HepG2 (cell line): ENCODE measurements around the gene BAG5. TPM values are rescaled to one million over a fixed set of nuclear protein-coding genes. Genes with fewer than 3 reads are reported as not detected.

Experiments used
- ATF5 ChIP-seq: sonication (generic); formaldehyde crosslinking; IDR thresholded peaks from 2 replicates; pipeline ENCODE4 v1.4.0; 2020; ENCODE audit warnings: mild to moderate bottlenecking, low read depth, missing genetic modification reagents
- DNMT1 ChIP-seq: sonication (generic); formaldehyde crosslinking; IDR thresholded peaks from 2 replicates; pipeline ENCODE4 v1.5.1; 2020; ENCODE audit warnings: mild to moderate bottlenecking, missing genetic modification reagents
- DPF2 ChIP-seq: sonication (generic); formaldehyde crosslinking; IDR thresholded peaks from 2 replicates; pipeline ENCODE4 v1.4.0; 2020; ENCODE audit warnings: mild to moderate bottlenecking, low read depth, missing genetic modification reagents, borderline replicate concordance
- EEA1 ChIP-seq: sonication (generic); formaldehyde crosslinking; IDR thresholded peaks from 2 replicates; pipeline ENCODE4 v1.5.1; 2020; ENCODE audit warnings: mild to moderate bottlenecking, missing genetic modification reagents, borderline replicate concordance
- ELF1 ChIP-seq: sonication (generic); formaldehyde crosslinking; IDR thresholded peaks from 2 replicates; pipeline ENCODE4 v1.4.0; 2020; ENCODE audit warnings: missing genetic modification reagents
- GLMP ChIP-seq: sonication (generic); formaldehyde crosslinking; IDR thresholded peaks from 2 replicates; pipeline ENCODE4 v1.9.0; 2021; ENCODE audit warnings: missing genetic modification reagents, mild to moderate bottlenecking, borderline replicate concordance
- GPBP1L1 ChIP-seq: sonication (generic); formaldehyde crosslinking; IDR thresholded peaks from 2 replicates; pipeline ENCODE4 v1.5.0; 2020; ENCODE audit warnings: mild to moderate bottlenecking, missing genetic modification reagents
- HCFC1 ChIP-seq: fragments of 150-350 bp; IDR thresholded peaks from 2 replicates; pipeline ENCODE4 v1.6.1; 2014; ENCODE audit warnings: low read depth, low read length
- KDM4B ChIP-seq: sonication (generic); formaldehyde crosslinking; IDR thresholded peaks from 2 replicates; pipeline ENCODE4 v1.4.0; 2020; ENCODE audit warnings: missing genetic modification reagents
- MXD3 ChIP-seq: IDR thresholded peaks from 2 replicates; pipeline ENCODE4 v1.6.1; 2016; ENCODE audit warnings: mild to moderate bottlenecking, missing biosample characterization, missing genetic modification reagents
- NBN ChIP-seq: fragments of 450-650 bp; conservative IDR thresholded peaks from 2 replicates; pipeline ENCODE4 v1.6.1; 2017
- NFATC3 ChIP-seq: sonication (generic); formaldehyde crosslinking; IDR thresholded peaks from 2 replicates; pipeline ENCODE4 v1.5.1; 2020; ENCODE audit warnings: mild to moderate bottlenecking, missing genetic modification reagents
- NFKBIZ ChIP-seq: IDR thresholded peaks from 2 replicates; pipeline ENCODE4 v1.6.1; 2018; ENCODE audit warnings: missing genetic modification reagents, missing compliant biosample characterization
- PBX2 ChIP-seq: IDR thresholded peaks from 2 replicates; pipeline ENCODE4 v1.6.1; 2016; ENCODE audit warnings: control low read depth
- PCBP1 ChIP-seq: fragments of 200-400 bp; formaldehyde crosslinking; IDR thresholded peaks from 2 replicates; pipeline ENCODE4 v1.6.1; 2017; ENCODE audit warnings: mild to moderate bottlenecking, low read depth, low read length, borderline replicate concordance
- POLR2AphosphoS2 ChIP-seq: IDR thresholded peaks from 2 replicates; pipeline ENCODE4 v1.6.1; 2011; ENCODE audit warnings: low read depth, low read length, improper control_type of control experiment
- TARDBP ChIP-seq: sonication (generic); formaldehyde crosslinking; IDR thresholded peaks from 2 replicates; pipeline ENCODE4 v1.8.0; 2022; ENCODE audit warnings: mild to moderate bottlenecking, missing genetic modification reagents
- WIZ ChIP-seq: sonication (generic); formaldehyde crosslinking; IDR thresholded peaks from 2 replicates; pipeline ENCODE4 v1.5.1; 2020; ENCODE audit warnings: mild to moderate bottlenecking, missing genetic modification reagents
- ZBTB3 ChIP-seq: sonication (generic); formaldehyde crosslinking; IDR thresholded peaks from 2 replicates; pipeline ENCODE4 v1.4.0; 2020; ENCODE audit warnings: low read depth, mild to moderate bottlenecking, moderate library complexity, missing genetic modification reagents, borderline replicate concordance
- ZNF281 ChIP-seq: sonication (generic); formaldehyde crosslinking; IDR thresholded peaks from 2 replicates; pipeline ENCODE4 v1.4.0; 2020; ENCODE audit warnings: missing genetic modification reagents, borderline replicate concordance
- ZNF343 ChIP-seq: sonication (generic); formaldehyde crosslinking; IDR thresholded peaks from 2 replicates; pipeline ENCODE4 v1.4.0; 2020; ENCODE audit warnings: mild to moderate bottlenecking, missing genetic modification reagents
- ZNF451 ChIP-seq: sonication (generic); formaldehyde crosslinking; IDR thresholded peaks from 2 replicates; pipeline ENCODE4 v1.5.0; 2020; ENCODE audit warnings: mild to moderate bottlenecking, missing genetic modification reagents
- ZSCAN31 ChIP-seq: sonication (generic); formaldehyde crosslinking; IDR thresholded peaks from 2 replicates; pipeline ENCODE4 v1.5.0; 2020; ENCODE audit warnings: low read depth, mild to moderate bottlenecking, missing genetic modification reagents
- polyA plus RNA-seq, 8 experiments: library from polyadenylated mRNA; depleted of rRNA in 3 of 8; stranded (reverse) in 7 of 8; unstranded in 1 of 8; fragments of >200 nt; fragmentation: Illumina TruSeq in 4 of 8; extraction: Trizol in 4 of 8; gene quantifications; 2 replicates each; pipeline versions ENCODE4 v1.2.1 to v1.2.3, GENCODE V29; 2011 to 2016; ENCODE audit warnings: low read depth in 4 of 8, missing spikeins in 1 of 8, mixed read lengths in 1 of 8; ENCODE audit not compliant: insufficient read depth in 1 of 8
- total RNA-seq, 5 experiments: library from RNA; depleted of rRNA; stranded (reverse); fragments of >200 nt; fragmentation: Illumina TruSeq; extraction: Trizol; gene quantifications; 2 replicates each; pipeline ENCODE4 v1.2.3, GENCODE V29; 2016; ENCODE audit warnings: low read depth in 1 of 5

The BAG5 gene
- total and polyA plus RNA-seq, 2 of the 13 experiments (the other 11 are each of a cell fraction or from before 2014, with no cell fraction given) = 3.5 to 21.0 TPM

- TF ChIP-seq DPF2 (CRISPR knock-in tag) (no peak), ZNF451 (CRISPR knock-in tag) (0 out of 2 replicates have a peak, but pooled peaks have one; percentile 15), POLR2AphosphoS2 (no peak), HCFC1 (no peak), ZSCAN31 (CRISPR knock-in tag) (no peak), EEA1 (CRISPR knock-in tag) (no peak), PBX2 (CRISPR knock-in tag) (no peak), GLMP (CRISPR knock-in tag) (no peak), GPBP1L1 (CRISPR knock-in tag) (no peak), WIZ (CRISPR knock-in tag) (no peak), TARDBP (0 out of 2 replicates have a peak, but pooled peaks have one; percentile 27), PCBP1 (no peak), ZNF281 (CRISPR knock-in tag) (peak; percentile 21; the same call in 1 of the 2 replicates), NFKBIZ (no peak), ELF1 (CRISPR knock-in tag) (no peak), MXD3 (CRISPR knock-in tag) (no peak), ZNF343 (CRISPR knock-in tag) (no peak), DNMT1 (CRISPR knock-in tag) (no peak), NFATC3 (CRISPR knock-in tag) (no peak), ATF5 (CRISPR knock-in tag) (no peak), ZBTB3 (CRISPR knock-in tag) (no peak), NBN (no peak), KDM4B (CRISPR knock-in tag) (no peak)
These were observed 34.3 kb downstream of the BAG5 start (continued) for GRCh38 chr14:103528146-103528586.
